Heart left ventricle (tissue), 16 donors: ENCODE measurements around the gene TAF13. TPM values are rescaled to one million over a fixed set of nuclear protein-coding genes. Genes with fewer than 3 reads are reported as not detected.

ENCODE experiments used
- ATAC-seq, 4 donors: fragments of 200-7000 bp; cut with Tn5 transposase; one replicate each; pipeline ENCODE4 v1.9.1; 2020 to 2022; ENCODE audit warnings: moderate library complexity in 4 of 4, mild to moderate bottlenecking in 3 of 4, moderate number of reproducible peaks in 1 of 4
- DNase-seq, 5 donors: peaks; one replicate each; pipeline ENCODE4 v3.0.0-alpha.2; 2020
- H3K27ac ChIP-seq, 12 donors: fragments of 200-600 bp; sonication (generic) in 4 of 12; one replicate each; pipeline versions ENCODE4 v1.5.0 to v1.8.0; 2016 to 2022; ENCODE audit warnings: mild to moderate bottlenecking in 2 of 12
- H3K27me3 ChIP-seq, 9 donors: fragments of 200-600 bp; sonication (generic) in 2 of 9; one replicate each; pipeline versions ENCODE4 v1.5.1 to v1.8.0; 2016 to 2022; ENCODE audit warnings: mild to moderate bottlenecking in 3 of 9
- H3K36me3 ChIP-seq, 9 donors: fragments of 200-600 bp; sonication (generic) in 2 of 9; one replicate each; pipeline versions ENCODE4 v1.5.0 to v1.8.0; 2018 to 2022; ENCODE audit warnings: mild to moderate bottlenecking in 2 of 9
- H3K4me1 ChIP-seq, 12 donors: fragments of 200-600 bp; sonication (generic) in 4 of 12; one replicate each; pipeline versions ENCODE4 v1.5.0 to v1.8.0; 2016 to 2022; ENCODE audit warnings: mild to moderate bottlenecking in 3 of 12
- H3K4me3 ChIP-seq, 12 donors: fragments of 200-600 bp; sonication (generic) in 4 of 12; one replicate each; pipeline versions ENCODE4 v1.5.0 to v1.8.0; 2017 to 2022; ENCODE audit warnings: mild to moderate bottlenecking in 9 of 12, moderate library complexity in 4 of 12
- H3K9me3 ChIP-seq, 12 donors: fragments of 200-600 bp; sonication (generic) in 4 of 12; one replicate each; pipeline versions ENCODE4 v1.5.0 to v1.8.0; 2016 to 2022; ENCODE audit warnings: mild to moderate bottlenecking in 1 of 12
- POLR2A ChIP-seq, 2 donors: fragments of 450-650 bp; IDR thresholded peaks; one replicate each; pipeline ENCODE4 v1.6.1; 2017; ENCODE audit warnings: antibody characterized with exemption in 2 of 2, mild to moderate bottlenecking in 2 of 2, moderate library complexity in 2 of 2
- WGBS, 4 donors: extraction: QIAGEN DNeasy Blood & Tissue Kit in 2 of 4; methylation state at CpG; one replicate each; pipeline versions ENCODE4 v1.1.5 to v1.1.7; 2013 to 2018; 5-methylcytosine and 5-hydroxymethylcytosine counted together
- intact Hi-C, 10 donors: fragments of 100-400 bp; cut with DNase I; formaldehyde crosslinking; loops; one replicate each; pipeline versions ENCODE4 v1.11.1 to v1.14.2; 2022
- polyA plus RNA-seq, 2 donors: library from polyadenylated mRNA; stranded (reverse); fragments of 200-250 nt; gene quantifications; one replicate each; pipeline ENCODE4 v1.2.3, GENCODE V29; 2013
- total RNA-seq, 9 donors: library from RNA; depleted of rRNA in 2 of 9; stranded (reverse); fragments of >200 nt in 2 of 9; fragmentation: NEBNext Ultra II Directional in 3 of 9; extraction: Animal tissue kit (Norgen Biotek cat#: 25700) in 3 of 9; gene quantifications; one replicate each; pipeline versions ENCODE4 v1.1.0 to v1.2.4, GENCODE V29; 2016 to 2023
- TF ChIP-seq, protein P1 (sequence below), 12 donors: fragments of 200-600 bp; sonication (generic) in 4 of 12; IDR thresholded peaks; one replicate each; pipeline versions ENCODE4 v1.5.0 to v1.8.0; 2018 to 2022; ENCODE audit warnings: antibody characterized with exemption in 12 of 12, mild to moderate bottlenecking in 5 of 12
- donor health status: ischemic (EF 13 %, LVEDD 7.1; RV severe dilation, severe dysfunction).
- donor health status: healthy with polysubstance abuse.
- donor health status: DM: no; HTN: yes; CAD: no.
- donor health status: DM: no; HTN: no; CAD: no.
- donor health status: ischemic (EF 25% LVEDD 6.9; RV normal size, moderate dysfunction).
- donor health status: ischemic (EF 25% LVEDD 5.7; RV mildly dilated, moderate dysfunction).
- donor health status: healthy.
- donor health status: DM: yes; HTN: yes; CAD: no.
- donor health status: ischemic (EF 35%, LVEDD 5.7; RV mildly dilated, moderate dysfunction).
- donor health status: nonischemic (EF 11% LVEDD 7.7; RV severe dilation, severe dysfunction).
- donor health status: DM: yes; HTN: yes; CAD: no.
- donor health status: PGD.
- donor health status: ischemic (EF 29% LVEDD 5.4; RV normal size, mild dysfunction).
- donor health status: nonischemic (EF 23%, LVEDD 6.1; RV moderate dilation, normal function).

TAF13 gene
- total and polyA plus RNA-seq, 11 donors, result 34.8 to 83.9 (median 55.4) TPM

DNA sequence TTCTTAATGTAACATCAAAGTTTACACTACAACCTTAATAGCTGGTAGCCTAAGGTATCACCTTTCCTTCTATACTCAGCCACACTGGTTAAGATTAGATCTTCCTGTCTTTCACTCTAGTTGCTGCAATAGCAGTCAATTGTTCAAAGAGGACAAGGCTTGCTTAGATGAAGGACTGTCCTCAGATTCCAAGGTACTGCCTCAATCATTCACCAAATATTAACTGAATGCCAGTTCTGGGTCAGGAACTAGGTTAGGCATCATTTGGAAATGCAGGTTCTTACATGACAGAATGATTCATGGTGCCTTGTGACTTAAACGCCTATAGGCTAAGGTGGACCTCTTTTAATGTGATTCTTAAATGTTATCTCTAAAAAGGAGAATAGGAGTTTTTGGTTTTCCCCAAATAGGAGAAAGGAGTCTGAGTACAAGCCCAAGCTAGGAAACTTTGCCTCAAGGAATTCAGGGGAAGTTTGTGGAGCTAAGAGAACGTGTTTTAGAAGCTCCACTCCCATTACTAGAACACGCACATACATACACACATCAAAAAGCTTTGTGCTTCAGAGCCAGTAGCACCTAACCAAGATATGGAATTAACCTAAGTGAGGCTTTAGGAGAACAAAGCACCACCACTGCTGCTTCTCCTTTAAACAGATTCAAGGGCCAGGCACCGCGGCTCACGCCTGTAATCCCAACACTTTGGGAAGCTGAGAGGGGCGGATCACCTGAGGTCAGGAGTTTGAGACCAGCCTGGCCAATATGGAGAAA, 25.4 kb downstream of the TAF13 start:
- intact Hi-C loops, result no loop called here
- Histone ChIP-seq H3K36me3 (no peaks in the 10 kb centered on the region), H3K27me3 (no peaks in the 10 kb centered on the region), H3K4me1 (no peaks in the 10 kb centered on the region), H3K9me3 (no peaks in the 10 kb centered on the region), H3K4me3 (no peak overlapping the region), H3K27ac (no peak overlapping the region)
- TF ChIP-seq, protein P1, sequence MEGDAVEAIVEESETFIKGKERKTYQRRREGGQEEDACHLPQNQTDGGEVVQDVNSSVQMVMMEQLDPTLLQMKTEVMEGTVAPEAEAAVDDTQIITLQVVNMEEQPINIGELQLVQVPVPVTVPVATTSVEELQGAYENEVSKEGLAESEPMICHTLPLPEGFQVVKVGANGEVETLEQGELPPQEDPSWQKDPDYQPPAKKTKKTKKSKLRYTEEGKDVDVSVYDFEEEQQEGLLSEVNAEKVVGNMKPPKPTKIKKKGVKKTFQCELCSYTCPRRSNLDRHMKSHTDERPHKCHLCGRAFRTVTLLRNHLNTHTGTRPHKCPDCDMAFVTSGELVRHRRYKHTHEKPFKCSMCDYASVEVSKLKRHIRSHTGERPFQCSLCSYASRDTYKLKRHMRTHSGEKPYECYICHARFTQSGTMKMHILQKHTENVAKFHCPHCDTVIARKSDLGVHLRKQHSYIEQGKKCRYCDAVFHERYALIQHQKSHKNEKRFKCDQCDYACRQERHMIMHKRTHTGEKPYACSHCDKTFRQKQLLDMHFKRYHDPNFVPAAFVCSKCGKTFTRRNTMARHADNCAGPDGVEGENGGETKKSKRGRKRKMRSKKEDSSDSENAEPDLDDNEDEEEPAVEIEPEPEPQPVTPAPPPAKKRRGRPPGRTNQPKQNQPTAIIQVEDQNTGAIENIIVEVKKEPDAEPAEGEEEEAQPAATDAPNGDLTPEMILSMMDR (IDR thresholded peaks at IDR 0.05), result no peak
- TF ChIP-seq POLR2A (IDR thresholded peaks at IDR 0.05), result no peak
- no peak for DNase-seq
- no peak for ATAC-seq
- WGBS, 4 donors, result 83 to 89% (median 86%) methylated on average over 7 of the region's 7 CpGs

DNA sequence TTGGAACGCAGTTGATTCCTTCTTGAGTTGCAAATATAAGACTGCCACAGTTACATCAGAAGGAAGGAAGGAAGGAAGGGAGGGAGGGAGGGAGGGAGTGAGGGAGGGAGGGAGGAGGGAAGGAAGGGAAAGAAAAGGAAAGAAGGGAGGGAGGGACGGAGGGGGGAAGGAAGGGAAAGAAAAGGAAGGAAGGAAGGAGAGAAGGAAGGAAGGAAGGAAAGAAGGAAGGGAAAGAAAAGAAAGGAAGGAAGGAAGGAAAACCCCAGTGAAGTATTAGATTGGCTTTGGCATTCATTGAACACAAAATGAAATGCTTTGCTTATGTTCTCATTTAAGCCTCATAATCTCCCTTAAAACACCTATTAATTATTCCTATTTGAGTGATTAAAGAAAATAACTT, 27.5 kb downstream of the TAF13 start:
- intact Hi-C loops, result no loop called here

DNA sequence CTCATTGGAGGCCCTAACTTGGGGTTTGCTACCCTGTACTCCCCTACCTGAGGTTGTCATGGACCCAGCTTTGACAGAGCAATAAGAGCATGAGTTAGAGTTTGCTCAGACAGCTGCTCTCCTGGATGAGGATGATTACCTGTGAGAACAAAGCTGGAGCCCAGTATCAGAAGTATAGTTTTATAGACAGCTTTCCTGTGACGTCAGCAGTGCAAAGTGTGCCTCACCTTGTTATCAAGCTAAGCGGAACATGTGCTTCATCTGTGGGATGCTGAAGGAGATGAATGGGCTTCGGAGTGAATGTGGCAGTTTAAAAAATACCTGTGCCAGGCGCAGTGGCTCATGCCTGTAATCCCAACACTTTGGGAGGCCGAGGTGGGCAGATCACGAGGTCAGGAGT, 28.5 kb downstream of the TAF13 start:
- ATAC-seq (no peak), DNase-seq (no peak)
- TF ChIP-seq, protein P1 (IDR thresholded peaks at IDR 0.05), result no peak
- TF ChIP-seq POLR2A (IDR thresholded peaks at IDR 0.05), result no peak
- H3K4me1 ChIP-seq, result peaks cover 0 to 6% (median 0%) of the 10 kb centered on the region in 12 donors
- no peak overlapping the region for H3K27ac ChIP-seq
- no peaks in the 10 kb centered on the region for H3K36me3 ChIP-seq
- H3K9me3 ChIP-seq, result no peaks in the 10 kb centered on the region
- no peaks in the 10 kb centered on the region for H3K27me3 ChIP-seq
- intact Hi-C loops, result no loop called here
- no peak overlapping the region for H3K4me3 ChIP-seq
- WGBS, 4 donors, result 77 to 84% (median 81%) methylated on average over 6 of the region's 6 CpGs

More for the DNA sequence above, 27.5 kb downstream of the TAF13 start:
- H3K27ac ChIP-seq, result no peak overlapping the region
- 26 to 36% (median 28%) methylated on average over 2 of the region's 2 CpGs for WGBS, 4 donors
- TF ChIP-seq POLR2A (IDR thresholded peaks at IDR 0.05), result no peak
- TF ChIP-seq, protein P1 (IDR thresholded peaks at IDR 0.05), result no peak
- H3K27me3 ChIP-seq, result no peaks in the 10 kb centered on the region
- no peaks in the 10 kb centered on the region for H3K36me3 ChIP-seq
- no peaks in the 10 kb centered on the region for H3K9me3 ChIP-seq
- ATAC-seq, result no peak
- no peaks in the 10 kb centered on the region for H3K4me1 ChIP-seq
- DNase-seq, result no peak
- H3K4me3 ChIP-seq, result no peak overlapping the region

DNA sequence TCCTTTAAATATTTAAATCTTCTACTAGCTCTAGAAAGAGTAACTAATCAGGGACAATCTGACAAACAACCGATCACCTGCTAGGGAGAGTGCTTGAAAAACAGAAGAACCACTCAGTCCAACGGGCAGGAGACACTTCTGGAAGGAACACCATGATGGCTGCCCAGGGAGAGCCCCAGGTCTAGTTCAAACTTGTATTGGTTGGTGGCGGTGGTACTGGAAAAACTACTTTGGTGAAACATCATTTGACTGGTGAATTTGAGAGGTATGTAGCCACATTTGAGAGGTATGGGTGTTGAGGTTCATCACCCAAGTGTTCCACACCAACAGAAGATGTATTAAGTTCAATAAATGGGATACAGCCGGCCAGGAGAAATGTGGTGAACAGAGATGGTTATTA, 29.1 kb downstream of the TAF13 start:
- Histone ChIP-seq H3K27me3 (no peaks in the 10 kb centered on the region), H3K4me1 (peaks cover 0 to 6% (median 0%) of the 10 kb centered on the region in 12 donors), H3K9me3 (no peaks in the 10 kb centered on the region), H3K4me3 (no peak overlapping the region), H3K27ac (no peak overlapping the region), H3K36me3 (no peaks in the 10 kb centered on the region)
- DNase-seq, result no peak
- intact Hi-C loops, result no loop called here
- no peak for ATAC-seq
- TF ChIP-seq, protein P1 (IDR thresholded peaks at IDR 0.05), result no peak
- TF ChIP-seq POLR2A (IDR thresholded peaks at IDR 0.05), result no peak
- WGBS, 4 donors, result 76 to 90% (median 84%) methylated on average over 4 of the region's 4 CpGs
